ENCODE data around the gene MAP1LC3B.

Gene MAP1LC3B

DNA sequence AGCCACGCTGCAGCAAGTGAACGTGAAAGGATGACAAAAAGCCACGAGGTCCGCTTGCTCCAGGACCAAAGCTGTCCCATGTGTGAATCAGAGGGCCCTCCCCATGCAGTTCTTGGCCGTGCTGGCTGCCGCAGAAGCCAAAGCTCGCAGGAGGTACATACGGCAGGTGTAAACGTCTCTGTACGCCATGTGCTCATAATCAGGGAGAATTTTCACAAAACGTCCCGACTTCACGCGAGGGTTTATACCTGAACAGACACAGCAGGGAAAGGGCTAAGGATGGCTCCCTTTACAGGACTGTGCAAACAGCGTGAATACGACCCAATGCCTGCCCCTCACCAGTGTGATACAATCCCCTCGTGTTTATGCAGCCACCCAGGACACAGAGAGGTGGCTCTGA lies 33.9 kb upstream of the MAP1LC3B start:
- TF ChIP-seq GABPA (IDR thresholded peaks at IDR 0.05; ENCODE audit: low read depth): no peak
- TF ChIP-seq POLR2AphosphoS5 (IDR thresholded peaks at IDR 0.05; ENCODE audit: low read depth): no peak
- TF ChIP-seq, protein P1, sequence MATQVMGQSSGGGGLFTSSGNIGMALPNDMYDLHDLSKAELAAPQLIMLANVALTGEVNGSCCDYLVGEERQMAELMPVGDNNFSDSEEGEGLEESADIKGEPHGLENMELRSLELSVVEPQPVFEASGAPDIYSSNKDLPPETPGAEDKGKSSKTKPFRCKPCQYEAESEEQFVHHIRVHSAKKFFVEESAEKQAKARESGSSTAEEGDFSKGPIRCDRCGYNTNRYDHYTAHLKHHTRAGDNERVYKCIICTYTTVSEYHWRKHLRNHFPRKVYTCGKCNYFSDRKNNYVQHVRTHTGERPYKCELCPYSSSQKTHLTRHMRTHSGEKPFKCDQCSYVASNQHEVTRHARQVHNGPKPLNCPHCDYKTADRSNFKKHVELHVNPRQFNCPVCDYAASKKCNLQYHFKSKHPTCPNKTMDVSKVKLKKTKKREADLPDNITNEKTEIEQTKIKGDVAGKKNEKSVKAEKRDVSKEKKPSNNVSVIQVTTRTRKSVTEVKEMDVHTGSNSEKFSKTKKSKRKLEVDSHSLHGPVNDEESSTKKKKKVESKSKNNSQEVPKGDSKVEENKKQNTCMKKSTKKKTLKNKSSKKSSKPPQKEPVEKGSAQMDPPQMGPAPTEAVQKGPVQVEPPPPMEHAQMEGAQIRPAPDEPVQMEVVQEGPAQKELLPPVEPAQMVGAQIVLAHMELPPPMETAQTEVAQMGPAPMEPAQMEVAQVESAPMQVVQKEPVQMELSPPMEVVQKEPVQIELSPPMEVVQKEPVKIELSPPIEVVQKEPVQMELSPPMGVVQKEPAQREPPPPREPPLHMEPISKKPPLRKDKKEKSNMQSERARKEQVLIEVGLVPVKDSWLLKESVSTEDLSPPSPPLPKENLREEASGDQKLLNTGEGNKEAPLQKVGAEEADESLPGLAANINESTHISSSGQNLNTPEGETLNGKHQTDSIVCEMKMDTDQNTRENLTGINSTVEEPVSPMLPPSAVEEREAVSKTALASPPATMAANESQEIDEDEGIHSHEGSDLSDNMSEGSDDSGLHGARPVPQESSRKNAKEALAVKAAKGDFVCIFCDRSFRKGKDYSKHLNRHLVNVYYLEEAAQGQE (IDR thresholded peaks at IDR 0.05; ENCODE audit: insufficient replicate concordance, low read depth): no peak
- no peak for TF ChIP-seq SPI1 (IDR thresholded peaks at IDR 0.05; ENCODE audit: borderline replicate concordance, low read depth)
- TF ChIP-seq, protein P2, sequence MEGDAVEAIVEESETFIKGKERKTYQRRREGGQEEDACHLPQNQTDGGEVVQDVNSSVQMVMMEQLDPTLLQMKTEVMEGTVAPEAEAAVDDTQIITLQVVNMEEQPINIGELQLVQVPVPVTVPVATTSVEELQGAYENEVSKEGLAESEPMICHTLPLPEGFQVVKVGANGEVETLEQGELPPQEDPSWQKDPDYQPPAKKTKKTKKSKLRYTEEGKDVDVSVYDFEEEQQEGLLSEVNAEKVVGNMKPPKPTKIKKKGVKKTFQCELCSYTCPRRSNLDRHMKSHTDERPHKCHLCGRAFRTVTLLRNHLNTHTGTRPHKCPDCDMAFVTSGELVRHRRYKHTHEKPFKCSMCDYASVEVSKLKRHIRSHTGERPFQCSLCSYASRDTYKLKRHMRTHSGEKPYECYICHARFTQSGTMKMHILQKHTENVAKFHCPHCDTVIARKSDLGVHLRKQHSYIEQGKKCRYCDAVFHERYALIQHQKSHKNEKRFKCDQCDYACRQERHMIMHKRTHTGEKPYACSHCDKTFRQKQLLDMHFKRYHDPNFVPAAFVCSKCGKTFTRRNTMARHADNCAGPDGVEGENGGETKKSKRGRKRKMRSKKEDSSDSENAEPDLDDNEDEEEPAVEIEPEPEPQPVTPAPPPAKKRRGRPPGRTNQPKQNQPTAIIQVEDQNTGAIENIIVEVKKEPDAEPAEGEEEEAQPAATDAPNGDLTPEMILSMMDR (IDR thresholded peaks at IDR 0.05; ENCODE audit: insufficient read depth, low read length): no peak
- no peak for DNase-seq (ENCODE audit: low read depth in 1 of 2, low spot score in 1 of 2)
- H3K4me3 ChIP-seq (replicated peaks; ENCODE audit: insufficient read depth, low read length): no peak overlapping the region
- no peaks in the 10 kb centered on the region for H3K27me3 ChIP-seq (ENCODE audit: insufficient read depth, poor library complexity, severe bottlenecking)
- H3K27ac ChIP-seq (replicated peaks): no peak overlapping the region

DNA sequence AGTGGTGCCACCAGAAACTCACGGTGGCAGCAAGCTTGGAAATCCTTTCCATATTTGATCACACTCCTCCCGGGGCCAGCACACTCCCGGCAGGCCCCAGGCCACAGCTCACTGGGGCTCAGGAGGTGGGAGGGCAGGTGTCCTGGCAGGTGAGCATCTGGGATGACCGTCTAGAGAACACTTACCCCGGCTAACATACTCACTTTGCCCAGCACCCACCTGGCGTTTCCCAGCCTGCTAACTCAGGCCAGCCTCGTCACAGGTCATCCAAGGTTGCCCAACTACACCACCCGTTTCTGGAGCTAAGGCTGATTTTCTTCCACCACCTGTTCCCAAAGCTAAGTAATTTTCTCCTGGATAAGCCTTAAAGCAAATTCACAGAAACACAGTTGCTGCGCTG lies 33.4 kb upstream of the MAP1LC3B start:
- no peak for DNase-seq (ENCODE audit: low read depth in 1 of 2, low spot score in 1 of 2)
- no peak overlapping the region for H3K4me3 ChIP-seq (replicated peaks; ENCODE audit: insufficient read depth, low read length)
- no peaks in the 10 kb centered on the region for H3K27me3 ChIP-seq (ENCODE audit: insufficient read depth, poor library complexity, severe bottlenecking)
- TF ChIP-seq GABPA (IDR thresholded peaks at IDR 0.05; ENCODE audit: low read depth): no peak
- TF ChIP-seq, protein P2 (IDR thresholded peaks at IDR 0.05; ENCODE audit: insufficient read depth, low read length): no peak
- TF ChIP-seq, protein P1 (IDR thresholded peaks at IDR 0.05; ENCODE audit: insufficient replicate concordance, low read depth): no peak
- TF ChIP-seq POLR2AphosphoS5 (IDR thresholded peaks at IDR 0.05; ENCODE audit: low read depth): no peak
- no peak for TF ChIP-seq SPI1 (IDR thresholded peaks at IDR 0.05; ENCODE audit: borderline replicate concordance, low read depth)
- no peak overlapping the region for H3K27ac ChIP-seq (replicated peaks)

DNA sequence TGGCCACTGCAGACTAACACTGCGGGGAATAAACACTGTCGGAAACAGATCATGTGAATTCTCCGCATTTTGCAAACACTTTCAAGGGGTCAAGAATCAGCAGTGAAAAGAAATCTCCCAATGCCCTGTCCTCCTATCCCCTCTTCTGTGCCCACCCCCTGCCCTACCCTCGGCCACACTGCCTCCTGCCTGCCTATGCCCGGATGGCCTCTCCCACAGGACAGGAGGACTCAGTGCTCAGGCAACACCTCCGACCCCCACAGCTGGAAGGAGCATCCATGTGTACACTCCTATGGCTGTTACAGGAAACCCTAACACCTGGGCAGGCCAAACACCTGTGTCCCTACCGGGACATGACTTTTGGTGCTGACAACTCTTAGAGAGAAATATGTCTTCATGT lies 33.0 kb upstream of the MAP1LC3B start:
- TF ChIP-seq, protein P1 (IDR thresholded peaks at IDR 0.05; ENCODE audit: insufficient replicate concordance, low read depth): no peak
- TF ChIP-seq SPI1 (IDR thresholded peaks at IDR 0.05; ENCODE audit: borderline replicate concordance, low read depth) (no peak), GABPA (IDR thresholded peaks at IDR 0.05; ENCODE audit: low read depth) (no peak), POLR2AphosphoS5 (IDR thresholded peaks at IDR 0.05; ENCODE audit: low read depth) (no peak)
- TF ChIP-seq, protein P2 (IDR thresholded peaks at IDR 0.05; ENCODE audit: insufficient read depth, low read length): no peak
- H3K27ac ChIP-seq (replicated peaks): no peak overlapping the region

More for the DNA sequence above, 33.0 kb upstream of the MAP1LC3B start:
- H3K27me3 ChIP-seq (ENCODE audit: insufficient read depth, poor library complexity, severe bottlenecking): no peaks in the 10 kb centered on the region
- DNase-seq (ENCODE audit: low read depth in 1 of 2, low spot score in 1 of 2): no peak
- no peak overlapping the region for H3K4me3 ChIP-seq (replicated peaks; ENCODE audit: insufficient read depth, low read length)

All from HL-60 (cell line).